Activated B cell treated with CpG ODN at 0.5 μM for 24 hours (primary cell): ENCODE results near the gene TNP1. TPM values are rescaled to one million over a fixed set of nuclear protein-coding genes. Genes with fewer than 3 reads are reported as not detected.

Experiments
- ATAC-seq: fragments of 200-7000 bp; cut with Tn5 transposase; one replicate; pipeline ENCODE4 v1.10.0; 2021; ENCODE audit warnings: low read depth, mild to moderate bottlenecking, moderate library complexity
- CTCF ChIA-PET: fragments of 350-600 bp; sonication (Branson Sonifier 250); formaldehyde crosslinking; loops from one replicate; lab custom pipeline; 2021; ENCODE audit warnings: antibody characterized with exemption; lab: Charles Lee
- POLR2A ChIA-PET: fragments of 350-600 bp; sonication (Branson Sonifier 250); formaldehyde crosslinking; loops from one replicate; lab custom pipeline; 2021; ENCODE audit warnings: antibody characterized with exemption; lab: Charles Lee
- DNase-seq: peaks from one replicate; pipeline ENCODE4 v3.0.0; 2022
- H3K27ac Mint-ChIP-seq: one replicate; pipeline ENCODE4 v1.8.0; 2020; ENCODE audit warnings: mixed read lengths
- H3K27me3 Mint-ChIP-seq: one replicate; pipeline ENCODE4 v1.8.0; 2021; ENCODE audit warnings: mixed read lengths
- H3K36me3 Mint-ChIP-seq: one replicate; pipeline ENCODE4 v1.8.0; 2021; ENCODE audit warnings: low read depth, mixed read lengths
- H3K4me1 Mint-ChIP-seq: one replicate; pipeline ENCODE4 v1.8.0; 2021; ENCODE audit warnings: mixed read lengths
- H3K4me3 Mint-ChIP-seq: one replicate; pipeline ENCODE4 v1.8.0; 2020; ENCODE audit warnings: mild to moderate bottlenecking, mixed read lengths
- H3K9me3 Mint-ChIP-seq: one replicate; pipeline ENCODE4 v1.8.0; 2020; ENCODE audit warnings: mixed read lengths
- intact Hi-C: fragments of 100-400 bp; cut with micrococcal nuclease; formaldehyde crosslinking; loops from one replicate; pipeline ENCODE4 v1.15.1; 2024
- total RNA-seq: library from RNA; stranded (reverse); gene quantifications from 2 replicates; pipeline ENCODE4 v1.2.3, GENCODE V29; 2022
- TF ChIP-seq, protein P1 (sequence below): fragments of 200-600 bp; IDR thresholded peaks from one replicate; pipeline ENCODE4 v1.8.0; 2022; ENCODE audit warnings: antibody characterized with exemption, mild to moderate bottlenecking

Gene TNP1, protein sequence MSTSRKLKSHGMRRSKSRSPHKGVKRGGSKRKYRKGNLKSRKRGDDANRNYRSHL
- not detected in 2 replicates for total RNA-seq

DNA sequence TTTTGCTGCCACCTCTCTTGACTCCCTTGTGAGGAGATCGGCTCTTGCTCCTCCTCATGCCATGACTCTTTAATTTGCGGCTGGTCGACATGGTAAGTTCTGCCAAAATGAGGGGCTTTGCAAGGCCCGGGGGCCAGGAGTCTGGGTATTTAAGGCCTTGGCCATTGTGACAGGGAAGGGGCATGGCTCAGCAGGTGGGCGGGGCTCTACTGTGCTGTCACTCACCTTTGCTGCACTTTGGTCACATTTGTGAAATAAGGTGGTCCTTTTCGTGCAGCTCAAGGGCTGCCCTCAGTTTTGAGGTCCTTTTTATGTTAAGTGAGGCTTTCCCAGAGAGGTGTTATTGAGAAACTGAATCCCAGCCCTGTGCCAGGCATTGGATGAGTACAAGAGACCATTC lies at the start of gene TNP1:
TSS of gene TNP1 (minus strand) at position 121 of the 400 bp plus-strand sequence. CDS start at position 91, 30 bp downstream.
- TF ChIP-seq, protein P1, sequence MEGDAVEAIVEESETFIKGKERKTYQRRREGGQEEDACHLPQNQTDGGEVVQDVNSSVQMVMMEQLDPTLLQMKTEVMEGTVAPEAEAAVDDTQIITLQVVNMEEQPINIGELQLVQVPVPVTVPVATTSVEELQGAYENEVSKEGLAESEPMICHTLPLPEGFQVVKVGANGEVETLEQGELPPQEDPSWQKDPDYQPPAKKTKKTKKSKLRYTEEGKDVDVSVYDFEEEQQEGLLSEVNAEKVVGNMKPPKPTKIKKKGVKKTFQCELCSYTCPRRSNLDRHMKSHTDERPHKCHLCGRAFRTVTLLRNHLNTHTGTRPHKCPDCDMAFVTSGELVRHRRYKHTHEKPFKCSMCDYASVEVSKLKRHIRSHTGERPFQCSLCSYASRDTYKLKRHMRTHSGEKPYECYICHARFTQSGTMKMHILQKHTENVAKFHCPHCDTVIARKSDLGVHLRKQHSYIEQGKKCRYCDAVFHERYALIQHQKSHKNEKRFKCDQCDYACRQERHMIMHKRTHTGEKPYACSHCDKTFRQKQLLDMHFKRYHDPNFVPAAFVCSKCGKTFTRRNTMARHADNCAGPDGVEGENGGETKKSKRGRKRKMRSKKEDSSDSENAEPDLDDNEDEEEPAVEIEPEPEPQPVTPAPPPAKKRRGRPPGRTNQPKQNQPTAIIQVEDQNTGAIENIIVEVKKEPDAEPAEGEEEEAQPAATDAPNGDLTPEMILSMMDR: no peak
- CTCF ChIA-PET: no interaction called here
- H3K27me3 Mint-ChIP-seq: peaks cover 2% of the 10 kb centered on the region
- H3K4me3 Mint-ChIP-seq: no peak within 1 kb of the TSS
- intact Hi-C loops: no loop called here
- ATAC-seq: no peak
- H3K36me3 Mint-ChIP-seq: no peaks in the 10 kb centered on the region
- no peak within 1 kb of the TSS for H3K27ac Mint-ChIP-seq
- no peaks in the 10 kb centered on the region for H3K9me3 Mint-ChIP-seq
- DNase-seq: no peak
- POLR2A ChIA-PET: no interaction called here
- H3K4me1 Mint-ChIP-seq: no peaks in the 10 kb centered on the region

DNA sequence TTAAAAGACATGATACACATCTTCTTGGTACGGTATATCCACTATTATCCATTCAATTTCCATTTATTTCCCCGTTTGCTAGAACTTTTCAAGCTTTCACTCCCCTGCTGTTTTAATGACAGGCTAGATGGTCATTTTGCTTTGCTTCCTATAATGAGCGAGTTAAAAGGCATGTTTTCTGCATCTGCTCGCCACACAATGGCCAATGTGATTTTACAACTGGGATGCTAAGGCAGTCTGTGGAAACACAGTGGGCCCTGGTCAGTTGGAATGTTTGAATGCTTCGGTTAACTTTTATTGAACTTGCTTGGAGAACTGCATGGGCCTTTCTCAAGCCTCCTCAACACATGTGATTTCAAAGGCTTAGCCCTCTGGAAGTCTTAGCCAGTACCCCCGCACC lies 48.4 kb upstream of the TNP1 start:
- ChIA-PET POLR2A (no interaction called here), CTCF (no interaction called here)
- ATAC-seq: no peak
- H3K27me3 Mint-ChIP-seq: peaks cover 2% of the 10 kb centered on the region
- no peak overlapping the region for H3K4me3 Mint-ChIP-seq
- no peak for DNase-seq
- TF ChIP-seq, protein P1: no peak
- no peaks in the 10 kb centered on the region for H3K36me3 Mint-ChIP-seq
- no peaks in the 10 kb centered on the region for H3K4me1 Mint-ChIP-seq
- peaks cover 8% of the 10 kb centered on the region for H3K9me3 Mint-ChIP-seq
- intact Hi-C loops: no loop called here
- H3K27ac Mint-ChIP-seq: no peak overlapping the region

DNA sequence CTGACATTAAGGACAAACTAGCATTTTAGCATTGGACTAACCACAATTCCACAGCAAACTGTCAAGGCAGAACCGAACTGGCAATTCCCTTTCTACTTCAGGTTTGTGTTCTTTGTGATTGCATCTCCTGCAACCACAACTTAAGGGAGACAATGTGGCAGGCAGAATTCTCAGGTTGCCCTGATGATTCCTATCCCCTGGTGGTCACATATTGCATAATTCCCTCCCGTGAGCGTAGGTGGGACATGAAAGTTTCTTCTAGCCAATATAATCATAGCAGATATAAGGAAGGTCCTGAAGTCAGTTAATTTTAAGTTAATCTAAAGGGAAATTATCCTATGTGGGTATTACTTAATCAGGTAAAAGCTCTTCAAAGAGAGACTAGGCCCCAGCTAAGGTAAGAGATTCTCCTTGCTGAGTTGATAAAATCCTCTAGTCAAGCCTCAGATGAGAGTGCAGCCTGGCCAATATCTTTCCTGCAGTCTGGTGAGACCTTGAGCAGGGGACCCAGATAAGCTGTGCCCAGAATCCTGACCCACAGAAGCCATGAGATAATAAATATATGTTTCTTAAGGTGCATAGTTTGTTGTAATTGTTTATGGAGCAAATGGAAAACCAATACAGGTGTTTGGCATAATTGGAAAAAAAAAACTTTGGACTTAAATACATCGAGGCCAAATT lies 45.9 kb upstream of the TNP1 start:
- H3K27me3 Mint-ChIP-seq: peaks cover 2% of the 10 kb centered on the region
- no peaks in the 10 kb centered on the region for H3K4me1 Mint-ChIP-seq
- no peak overlapping the region for H3K4me3 Mint-ChIP-seq
- no peak for DNase-seq
- H3K9me3 Mint-ChIP-seq: peaks cover 16% of the 10 kb centered on the region
- TF ChIP-seq, protein P1: no peak
- intact Hi-C loops: no loop called here
- no peaks in the 10 kb centered on the region for H3K36me3 Mint-ChIP-seq
- ATAC-seq: no peak
- H3K27ac Mint-ChIP-seq: no peak overlapping the region
- CTCF ChIA-PET: interaction anchor here (0.6 kb wide), 1 partner anchor 173 kb away, joined by 3 read pairs; no protein-coding TSS in a partner anchor
- POLR2A ChIA-PET: no interaction called here

DNA sequence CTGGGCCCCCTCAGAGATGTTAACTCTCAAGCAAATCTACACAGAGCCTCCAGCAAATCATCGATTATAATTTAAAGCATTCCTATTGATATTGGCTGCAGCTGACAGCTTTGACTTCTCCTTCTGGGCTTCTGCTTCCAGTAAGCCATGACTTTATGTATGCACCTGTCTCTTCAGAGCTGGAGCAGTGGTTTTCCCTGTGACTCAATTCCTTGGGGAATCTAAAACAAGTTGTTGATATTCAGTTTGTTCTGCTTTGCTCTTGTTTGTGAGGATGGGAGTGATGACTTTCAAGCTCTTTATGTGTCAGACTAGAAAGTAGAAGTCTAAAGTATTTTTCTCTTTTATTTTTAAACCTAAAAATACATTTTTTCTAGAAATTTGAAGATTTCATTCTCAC lies 45.1 kb upstream of the TNP1 start:
- Mint-ChIP-seq H3K27me3 (peaks cover 5% of the 10 kb centered on the region), H3K4me3 (no peak overlapping the region)

DNA sequence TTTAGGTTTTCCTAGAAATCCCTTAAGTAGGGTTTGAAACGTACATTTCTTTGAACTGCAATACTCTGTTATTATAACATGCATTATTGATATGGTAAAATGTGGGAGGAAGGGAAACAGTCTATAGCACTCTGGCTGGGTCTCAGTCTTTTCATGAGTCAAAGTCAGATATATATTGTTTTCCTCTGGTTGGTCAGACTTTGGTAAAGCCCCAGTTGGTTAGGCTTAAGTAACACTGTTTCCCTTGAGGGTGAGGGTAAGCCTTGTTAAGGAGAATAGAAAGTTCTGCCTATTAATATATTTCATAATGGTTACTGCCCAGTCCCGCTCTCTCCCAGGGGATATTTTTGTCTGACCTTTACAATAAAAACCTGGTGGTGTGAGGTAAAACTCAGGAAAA lies 44.7 kb upstream of the TNP1 start:
- H3K27me3 Mint-ChIP-seq: peaks cover 5% of the 10 kb centered on the region
- no peaks in the 10 kb centered on the region for H3K4me1 Mint-ChIP-seq
- no peak overlapping the region for H3K27ac Mint-ChIP-seq
- no peak overlapping the region for H3K4me3 Mint-ChIP-seq
- CTCF ChIA-PET: no interaction called here
- no peaks in the 10 kb centered on the region for H3K36me3 Mint-ChIP-seq
- no peak for ATAC-seq
- POLR2A ChIA-PET: no interaction called here
- H3K9me3 Mint-ChIP-seq: peaks cover 16% of the 10 kb centered on the region
- intact Hi-C loops: no loop called here
- TF ChIP-seq, protein P1: no peak
- DNase-seq: no peak

More for the DNA sequence above, 45.1 kb upstream of the TNP1 start:
- ChIA-PET POLR2A (no interaction called here), CTCF (interaction anchor here (0.6 kb wide), 1 partner anchor 172 kb away, joined by 3 read pairs; no protein-coding TSS in a partner anchor)
- ATAC-seq (no peak), DNase-seq (no peak)
- no peaks in the 10 kb centered on the region for H3K4me1 Mint-ChIP-seq
- H3K36me3 Mint-ChIP-seq: no peaks in the 10 kb centered on the region
- intact Hi-C loops: no loop called here
- TF ChIP-seq, protein P1: no peak
- H3K27ac Mint-ChIP-seq: no peak overlapping the region
- peaks cover 16% of the 10 kb centered on the region for H3K9me3 Mint-ChIP-seq
